HEK293 (cell line): ENCODE data around the gene UQCR11.

Experiments
- GLI4 ChIP-seq: fragments of 450-650 bp; formaldehyde crosslinking; IDR thresholded peaks from 2 replicates; pipeline ENCODE4 v1.5.1; 2016; ENCODE audit warnings: missing biosample characterization, missing genetic modification characterization
- KLF16 ChIP-seq: fragments of 450-650 bp; formaldehyde crosslinking; IDR thresholded peaks from 2 replicates; pipeline ENCODE4 v1.5.1; 2017; ENCODE audit warnings: missing biosample characterization, missing genetic modification characterization
- SETDB1 ChIP-seq: IDR thresholded peaks from one replicate; pipeline ENCODE4 v1.6.1; 2017; ENCODE audit warnings: mild to moderate bottlenecking, low read length, moderate library complexity, mixed read lengths; ENCODE audit not compliant: insufficient read length
- WT1 ChIP-seq: fragments of 450-650 bp; formaldehyde crosslinking; IDR thresholded peaks from 2 replicates; pipeline ENCODE4 v1.5.1; 2016; ENCODE audit warnings: missing biosample characterization, missing genetic modification characterization
- ZNF146 ChIP-seq: fragments of 450-650 bp; formaldehyde crosslinking; IDR thresholded peaks from 2 replicates; pipeline ENCODE4 v1.5.1; 2016; ENCODE audit warnings: missing biosample characterization, missing genetic modification characterization
- ZNF174 ChIP-seq: fragments of 450-650 bp; formaldehyde crosslinking; IDR thresholded peaks from 2 replicates; pipeline ENCODE4 v1.5.0; 2017; ENCODE audit warnings: missing biosample characterization, mild to moderate bottlenecking, missing genetic modification characterization
- ZNF2 ChIP-seq: fragments of 450-650 bp; formaldehyde crosslinking; IDR thresholded peaks from 2 replicates; pipeline ENCODE4 v1.5.1; 2016; ENCODE audit warnings: missing biosample characterization, missing genetic modification characterization
- ZNF221 ChIP-seq: fragments of 450-650 bp; formaldehyde crosslinking; IDR thresholded peaks from 2 replicates; pipeline ENCODE4 v1.5.1; 2017; ENCODE audit warnings: missing biosample characterization, missing genetic modification characterization, borderline replicate concordance
- ZNF335 ChIP-seq: fragments of 450-650 bp; formaldehyde crosslinking; conservative IDR thresholded peaks from 2 replicates; pipeline ENCODE4 v1.5.1; 2016; ENCODE audit warnings: missing biosample characterization, missing genetic modification characterization
- ZNF777 ChIP-seq: fragments of 450-650 bp; formaldehyde crosslinking; IDR thresholded peaks from 2 replicates; pipeline ENCODE4 v1.5.1; 2017; ENCODE audit warnings: missing biosample characterization, missing genetic modification characterization, borderline replicate concordance
- TF ChIP-seq, protein P1 (sequence below): fragments of 450-650 bp; formaldehyde crosslinking; IDR thresholded peaks from 2 replicates; pipeline ENCODE4 v1.5.1; 2016; ENCODE audit warnings: missing biosample characterization, missing genetic modification characterization
- TF ChIP-seq, protein P2 (sequence below): fragments of 450-650 bp; formaldehyde crosslinking; IDR thresholded peaks from 2 replicates; pipeline ENCODE4 v1.5.1; 2016; ENCODE audit warnings: missing biosample characterization, missing genetic modification characterization
- TF ChIP-seq, protein P3 (sequence below): sonication (generic); formaldehyde crosslinking; IDR thresholded peaks from 2 replicates; pipeline ENCODE4 v1.8.1; 2022; ENCODE audit warnings: mild to moderate bottlenecking, moderate library complexity, missing genetic modification reagents

DNA sequence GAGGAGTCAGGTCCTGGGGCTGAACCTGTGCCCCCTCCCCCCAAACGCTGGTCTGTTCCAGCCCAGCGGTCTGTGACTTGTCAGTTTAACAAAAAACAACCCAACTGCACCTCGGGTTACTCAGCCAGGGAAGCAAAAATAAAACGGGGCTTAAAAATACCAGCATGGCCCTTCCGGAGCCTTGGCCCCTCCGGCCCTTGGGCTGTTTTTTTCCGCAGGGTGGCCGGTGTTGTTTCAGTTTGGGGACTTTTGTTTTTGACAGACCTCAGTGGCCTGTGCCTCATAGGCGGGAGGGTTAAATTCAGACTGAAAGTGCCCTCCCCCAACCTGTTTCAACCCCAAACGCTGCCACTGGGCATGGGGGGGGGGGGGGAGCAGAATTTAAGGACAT lies 43.2 kb upstream of the UQCR11 start:
- TF ChIP-seq, protein P1, sequence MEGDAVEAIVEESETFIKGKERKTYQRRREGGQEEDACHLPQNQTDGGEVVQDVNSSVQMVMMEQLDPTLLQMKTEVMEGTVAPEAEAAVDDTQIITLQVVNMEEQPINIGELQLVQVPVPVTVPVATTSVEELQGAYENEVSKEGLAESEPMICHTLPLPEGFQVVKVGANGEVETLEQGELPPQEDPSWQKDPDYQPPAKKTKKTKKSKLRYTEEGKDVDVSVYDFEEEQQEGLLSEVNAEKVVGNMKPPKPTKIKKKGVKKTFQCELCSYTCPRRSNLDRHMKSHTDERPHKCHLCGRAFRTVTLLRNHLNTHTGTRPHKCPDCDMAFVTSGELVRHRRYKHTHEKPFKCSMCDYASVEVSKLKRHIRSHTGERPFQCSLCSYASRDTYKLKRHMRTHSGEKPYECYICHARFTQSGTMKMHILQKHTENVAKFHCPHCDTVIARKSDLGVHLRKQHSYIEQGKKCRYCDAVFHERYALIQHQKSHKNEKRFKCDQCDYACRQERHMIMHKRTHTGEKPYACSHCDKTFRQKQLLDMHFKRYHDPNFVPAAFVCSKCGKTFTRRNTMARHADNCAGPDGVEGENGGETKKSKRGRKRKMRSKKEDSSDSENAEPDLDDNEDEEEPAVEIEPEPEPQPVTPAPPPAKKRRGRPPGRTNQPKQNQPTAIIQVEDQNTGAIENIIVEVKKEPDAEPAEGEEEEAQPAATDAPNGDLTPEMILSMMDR: no peak
- TF ChIP-seq WT1: no peak
- TF ChIP-seq ZNF335: no peak
- no peak for TF ChIP-seq SETDB1
- no peak for TF ChIP-seq ZNF2 (tag by site-specific recombination)
- TF ChIP-seq ZNF221 (tag by site-specific recombination): no peak
- TF ChIP-seq ZNF777 (tag by site-specific recombination): no peak
- TF ChIP-seq ZNF174 (tag by site-specific recombination): no peak
- TF ChIP-seq KLF16 (tag by site-specific recombination): no peak
- no peak for TF ChIP-seq GLI4 (tag by site-specific recombination)
- TF ChIP-seq ZNF146 (tag by site-specific recombination): no peak
- TF ChIP-seq, protein P2, sequence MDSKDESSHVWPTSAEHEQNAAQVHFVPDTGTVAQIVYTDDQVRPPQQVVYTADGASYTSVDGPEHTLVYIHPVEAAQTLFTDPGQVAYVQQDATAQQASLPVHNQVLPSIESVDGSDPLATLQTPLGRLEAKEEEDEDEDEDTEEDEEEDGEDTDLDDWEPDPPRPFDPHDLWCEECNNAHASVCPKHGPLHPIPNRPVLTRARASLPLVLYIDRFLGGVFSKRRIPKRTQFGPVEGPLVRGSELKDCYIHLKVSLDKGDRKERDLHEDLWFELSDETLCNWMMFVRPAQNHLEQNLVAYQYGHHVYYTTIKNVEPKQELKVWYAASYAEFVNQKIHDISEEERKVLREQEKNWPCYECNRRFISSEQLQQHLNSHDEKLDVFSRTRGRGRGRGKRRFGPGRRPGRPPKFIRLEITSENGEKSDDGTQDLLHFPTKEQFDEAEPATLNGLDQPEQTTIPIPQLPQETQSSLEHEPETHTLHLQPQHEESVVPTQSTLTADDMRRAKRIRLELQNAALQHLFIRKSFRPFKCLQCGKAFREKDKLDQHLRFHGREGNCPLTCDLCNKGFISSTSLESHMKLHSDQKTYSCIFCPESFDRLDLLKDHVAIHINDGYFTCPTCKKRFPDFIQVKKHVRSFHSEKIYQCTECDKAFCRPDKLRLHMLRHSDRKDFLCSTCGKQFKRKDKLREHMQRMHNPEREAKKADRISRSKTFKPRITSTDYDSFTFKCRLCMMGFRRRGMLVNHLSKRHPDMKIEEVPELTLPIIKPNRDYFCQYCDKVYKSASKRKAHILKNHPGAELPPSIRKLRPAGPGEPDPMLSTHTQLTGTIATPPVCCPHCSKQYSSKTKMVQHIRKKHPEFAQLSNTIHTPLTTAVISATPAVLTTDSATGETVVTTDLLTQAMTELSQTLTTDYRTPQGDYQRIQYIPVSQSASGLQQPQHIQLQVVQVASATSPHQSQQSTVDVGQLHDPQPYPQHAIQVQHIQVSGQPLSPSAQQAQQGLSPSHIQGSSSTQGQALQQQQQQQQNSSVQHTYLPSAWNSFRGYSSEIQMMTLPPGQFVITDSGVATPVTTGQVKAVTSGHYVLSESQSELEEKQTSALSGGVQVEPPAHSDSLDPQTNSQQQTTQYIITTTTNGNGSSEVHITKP (tag by site-specific recombination): no peak
- TF ChIP-seq, protein P3, sequence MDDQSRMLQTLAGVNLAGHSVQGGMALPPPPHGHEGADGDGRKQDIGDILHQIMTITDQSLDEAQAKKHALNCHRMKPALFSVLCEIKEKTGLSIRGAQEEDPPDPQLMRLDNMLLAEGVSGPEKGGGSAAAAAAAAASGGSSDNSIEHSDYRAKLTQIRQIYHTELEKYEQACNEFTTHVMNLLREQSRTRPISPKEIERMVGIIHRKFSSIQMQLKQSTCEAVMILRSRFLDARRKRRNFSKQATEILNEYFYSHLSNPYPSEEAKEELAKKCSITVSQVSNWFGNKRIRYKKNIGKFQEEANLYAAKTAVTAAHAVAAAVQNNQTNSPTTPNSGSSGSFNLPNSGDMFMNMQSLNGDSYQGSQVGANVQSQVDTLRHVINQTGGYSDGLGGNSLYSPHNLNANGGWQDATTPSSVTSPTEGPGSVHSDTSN (CRISPR knock-in tag): no peak
